T-cell (primary cell): ENCODE data around the gene ERCC6L. TPM values are rescaled to one million over a fixed set of nuclear protein-coding genes. Genes with fewer than 3 reads are reported as not detected.

Experiments used
- ATAC-seq, 4 experiments: fragments of 200-7000 bp in 3 of 4; fragments of 150-1000 bp in 1 of 4; cut with Tn5 transposase; replicated peaks in 1 of 4; 1 replicate in 3 of 4; 2 replicates in 1 of 4; pipeline ENCODE4 v1.10.0; 2021; ENCODE audit warnings: moderate library complexity in 3 of 4, mild to moderate bottlenecking in 2 of 4, moderate number of reproducible peaks in 1 of 4
- CTCF ChIA-PET, 2 donors: fragments of 300-600 bp; sonication (Branson Sonifier 250); formaldehyde crosslinking; loops; one replicate each; lab custom pipeline; 2022; ENCODE audit warnings: antibody characterized with exemption in 2 of 2; lab: Charles Lee
- POLR2A ChIA-PET, 2 donors: fragments of 300-600 bp; sonication (Branson Sonifier 250); formaldehyde crosslinking; loops; one replicate each; lab custom pipeline; 2022; ENCODE audit warnings: antibody characterized with exemption in 2 of 2; lab: Charles Lee
- DNase-seq, 35 experiments: peaks; one replicate each; pipeline versions ENCODE4 v3.0.0 to v3.0.0-alpha.2; 2013 to 2023
- H3K27ac ChIP-seq: one replicate; pipeline ENCODE4 v1.5.1; 2013; ENCODE audit warnings: low read length
- H3K27me3 ChIP-seq, 2 experiments: replicated peaks in 1 of 2; 1 replicate in 1 of 2; 2 replicates in 1 of 2; pipeline versions ENCODE4 v1.6.1 to v1.7.0; 2013; ENCODE audit warnings: low read length in 1 of 2, mixed read lengths in 1 of 2; ENCODE audit not compliant: control insufficient read depth in 2 of 2, insufficient read depth in 2 of 2; ENCODE audit errors: extremely low read depth in 1 of 2
- H3K36me3 ChIP-seq, 2 donors: 1 replicate in 1 of 2; 2 replicates in 1 of 2; pipeline versions ENCODE4 v1.6.1 to v1.7.0; 2013; ENCODE audit warnings: low read length in 1 of 2; ENCODE audit not compliant: control insufficient read depth in 2 of 2, insufficient read depth in 1 of 2; ENCODE audit errors: extremely low read depth in 1 of 2
- H3K4me1 ChIP-seq, 2 experiments: 1 replicate in 1 of 2; 2 replicates in 1 of 2; pipeline versions ENCODE4 v1.6.1 to v1.7.0; 2013; ENCODE audit warnings: low read length in 2 of 2, mixed read lengths in 1 of 2; ENCODE audit not compliant: insufficient read depth in 2 of 2, control insufficient read depth in 1 of 2; ENCODE audit errors: extremely low read depth in 1 of 2
- H3K4me3 ChIP-seq, 2 donors: 1 replicate in 1 of 2; 2 replicates in 1 of 2; pipeline versions ENCODE4 v1.5.1 to v1.7.0; 2013; ENCODE audit warnings: mild to moderate bottlenecking in 2 of 2, low read length in 1 of 2, moderate library complexity in 1 of 2; ENCODE audit not compliant: control insufficient read depth in 1 of 2; ENCODE audit errors: extremely low read depth in 1 of 2
- H3K9me3 ChIP-seq: 2 replicates; pipeline ENCODE4 v1.7.0; 2013
- H3K27ac Mint-ChIP-seq, 2 donors: one replicate each; pipeline ENCODE4 v1.8.0; 2020 to 2021; ENCODE audit warnings: mild to moderate bottlenecking in 2 of 2, mixed read lengths in 2 of 2
- H3K27me3 Mint-ChIP-seq, 2 donors: one replicate each; pipeline ENCODE4 v1.8.0; 2021 to 2022; ENCODE audit warnings: mixed read lengths in 2 of 2
- H3K36me3 Mint-ChIP-seq: one replicate; pipeline ENCODE4 v1.8.0; 2021; ENCODE audit warnings: mixed read lengths
- H3K4me1 Mint-ChIP-seq, 3 donors: one replicate each; pipeline ENCODE4 v1.8.0; 2020 to 2022; ENCODE audit warnings: mixed read lengths in 3 of 3, mild to moderate bottlenecking in 1 of 3
- H3K4me3 Mint-ChIP-seq, 3 donors: one replicate each; pipeline ENCODE4 v1.8.0; 2020 to 2022; ENCODE audit warnings: mild to moderate bottlenecking in 3 of 3, mixed read lengths in 3 of 3, moderate library complexity in 3 of 3
- H3K9me3 Mint-ChIP-seq, 3 donors: one replicate each; pipeline ENCODE4 v1.8.0; 2020 to 2022; ENCODE audit warnings: mixed read lengths in 3 of 3
- WGBS: methylation state at CpG from one replicate; pipeline ENCODE4 v1.1.5; 2013; ENCODE audit warnings: missing lambda C conversion rate; ENCODE audit not compliant: insufficient coverage; 5-methylcytosine and 5-hydroxymethylcytosine counted together
- total RNA-seq, 35 experiments: library from RNA in 6 of 35; stranded (reverse) in 6 of 35; fragments of 120-200 nt in 1 of 35; gene quantifications; one replicate each; pipeline versions ENCODE4 v1.2.1 to v1.2.4 and lab custom pipeline; 2013 to 2026

The ERCC6L gene
- total RNA-seq, 5 donors from 2014 or later (not counting 1 experiment from before 2014, with no cell fraction given), result 0.07 to 1.1 (median 0.30) TPM

GRCh38 chrX:72169008-72169728 is 69.7 kb downstream of the ERCC6L start:
- peaks cover 0 to 5% of the 10 kb centered on the region in 2 donors for H3K27me3 Mint-ChIP-seq
- DNase-seq, result peak in 33 of 35 experiments; percentile 4 to 73 (median 24)
- peaks cover 4 to 8% (median 6%) of the 10 kb centered on the region in 3 donors for H3K4me1 Mint-ChIP-seq
- H3K9me3 ChIP-seq, result no peaks in the 10 kb centered on the region
- peak overlapping the region; percentile 87 for H3K27ac ChIP-seq
- peak; percentile 88 to 94 (median 93) for ATAC-seq
- no peaks in the 10 kb centered on the region for H3K27me3 ChIP-seq
- H3K36me3 Mint-ChIP-seq, result no peaks in the 10 kb centered on the region
- H3K36me3 ChIP-seq, result no peaks in the 10 kb centered on the region
- peak overlapping the region; percentile 23 to 45 for H3K4me3 ChIP-seq
- H3K4me3 Mint-ChIP-seq, result peak overlapping the region; percentile 54 to 77 (median 72)
- CTCF ChIA-PET, result interaction anchor here in 1 of 2 donors (0.5 kb wide), 1 partner anchor 888 kb away, joined by 3 read pairs; no protein-coding TSS in a partner anchor
- H3K4me1 ChIP-seq, result peaks cover 0 to 2% of the 10 kb centered on the region in 2 experiments
- H3K27ac Mint-ChIP-seq, result peak overlapping the region; percentile 92 to 93
- no peaks in the 10 kb centered on the region for H3K9me3 Mint-ChIP-seq
- WGBS, result no CpG with 5 or more reads among the region's 6 CpGs
- POLR2A ChIA-PET, result interaction anchor here in 1 of 2 donors (0.6 kb wide), 1 partner anchor 813 kb away, joined by 3 read pairs; no protein-coding TSS in a partner anchor

DNA sequence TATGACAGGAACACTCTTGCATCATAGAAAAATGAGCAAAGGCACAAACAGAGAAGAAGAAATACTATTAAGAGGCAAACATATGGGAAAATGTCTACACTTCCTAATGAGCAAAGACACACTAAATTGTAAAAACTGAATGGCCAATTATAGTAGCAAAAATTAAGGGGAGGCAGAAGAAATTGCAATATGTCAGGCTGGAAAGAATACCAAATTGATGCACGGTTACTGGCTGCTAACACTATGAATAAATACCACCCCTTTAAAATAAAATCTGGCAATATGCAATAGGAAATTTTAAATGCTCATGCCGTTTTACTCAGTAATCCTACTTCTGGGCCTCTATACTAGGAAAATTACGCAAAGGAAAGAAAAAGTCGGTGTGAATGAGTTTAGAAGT is 73.3 kb downstream of the ERCC6L start:
- CTCF ChIA-PET, result no interaction called here
- no peak overlapping the region for H3K27ac Mint-ChIP-seq

GRCh38 chrX:72159769-72160168 is 79.1 kb downstream of the ERCC6L start:
- no CpG with 5 or more reads among the region's 10 CpGs for WGBS
- ChIA-PET CTCF (no interaction called here), POLR2A (no interaction called here)

More for the DNA sequence above, 73.3 kb downstream of the ERCC6L start:
- H3K36me3 Mint-ChIP-seq, result no peaks in the 10 kb centered on the region
- H3K27ac ChIP-seq, result no peak overlapping the region
- no CpG with 5 or more reads among the region's 4 CpGs for WGBS
- DNase-seq (no peak), ATAC-seq (no peak)
- POLR2A ChIA-PET, result no interaction called here
- no peak overlapping the region for H3K4me3 Mint-ChIP-seq
- H3K27me3 Mint-ChIP-seq, result peaks cover 0 to 11% of the 10 kb centered on the region in 2 donors
- peaks cover 0 to 2% of the 10 kb centered on the region in 2 experiments for H3K4me1 ChIP-seq
- no peak overlapping the region for H3K4me3 ChIP-seq
- no peaks in the 10 kb centered on the region for H3K36me3 ChIP-seq
- no peaks in the 10 kb centered on the region for H3K27me3 ChIP-seq
- peaks cover 4 to 8% (median 6%) of the 10 kb centered on the region in 3 donors for H3K4me1 Mint-ChIP-seq
- no peaks in the 10 kb centered on the region for H3K9me3 Mint-ChIP-seq
- no peaks in the 10 kb centered on the region for H3K9me3 ChIP-seq

GRCh38 chrX:72158773-72159172 is 80.1 kb downstream of the ERCC6L start:
- Histone ChIP-seq H3K36me3 (no peaks in the 10 kb centered on the region), H3K27ac (no peak overlapping the region), H3K4me1 (no peaks in the 10 kb centered on the region), H3K9me3 (no peaks in the 10 kb centered on the region), H3K27me3 (no peaks in the 10 kb centered on the region), H3K4me3 (no peak overlapping the region)
- CTCF ChIA-PET, result no interaction called here
- POLR2A ChIA-PET, result no interaction called here
- H3K27me3 Mint-ChIP-seq, result peaks cover 0 to 21% of the 10 kb centered on the region in 2 donors
- ATAC-seq (no peak), DNase-seq (no peak)
- no peak overlapping the region for H3K4me3 Mint-ChIP-seq
- 60% methylated on average over 1 of the region's 3 CpGs for WGBS
- no peaks in the 10 kb centered on the region for H3K36me3 Mint-ChIP-seq
- no peaks in the 10 kb centered on the region for H3K4me1 Mint-ChIP-seq
- no peaks in the 10 kb centered on the region for H3K9me3 Mint-ChIP-seq
- H3K27ac Mint-ChIP-seq, result no peak overlapping the region

More at GRCh38 chrX:72159769-72160168, 79.1 kb downstream of the ERCC6L start:
- Mint-ChIP-seq H3K27me3 (peaks cover 0 to 21% of the 10 kb centered on the region in 2 donors), H3K27ac (no peak overlapping the region), H3K4me1 (no peaks in the 10 kb centered on the region), H3K36me3 (no peaks in the 10 kb centered on the region), H3K4me3 (no peak overlapping the region), H3K9me3 (no peaks in the 10 kb centered on the region)
- Histone ChIP-seq H3K36me3 (no peaks in the 10 kb centered on the region), H3K27ac (no peak overlapping the region), H3K4me3 (no peak overlapping the region), H3K4me1 (no peaks in the 10 kb centered on the region), H3K27me3 (no peaks in the 10 kb centered on the region), H3K9me3 (no peaks in the 10 kb centered on the region)
- DNase-seq (no peak), ATAC-seq (no peak)

Other genes with a start within 250 kb of the ERCC6L start
- gene RTL5, start 107.1 kb downstream of the ERCC6L start, total RNA-seq, result 1 to 10 TPM in 4 of 5 donors, under 1 TPM in 1; 0.98 to 8.7 (median 3.4) TPM
- gene PIN4, start 57.3 kb downstream of the ERCC6L start, total RNA-seq, result 1 to 10 TPM; 4.1 to 9.8 (median 7.1) TPM
- 1,000 to 10,000 TPM; 1,254 to 2,149 (median 1,425) TPM for gene RPS4X, start 38.2 kb upstream of the ERCC6L start, total RNA-seq
- gene CITED1, start 66.9 kb upstream of the ERCC6L start, total RNA-seq, result not detected